GM19043 (cell line): ENCODE measurements around the gene NIPAL3.

Experiments used
- ATAC-seq: cut with Tn5 transposase; IDR thresholded peaks from one replicate; pipeline ENCODE4 v1.9.1; 2021; ENCODE audit warnings: low read depth; ENCODE audit not compliant: unreplicated experiment

The NIPAL3 gene

DNA sequence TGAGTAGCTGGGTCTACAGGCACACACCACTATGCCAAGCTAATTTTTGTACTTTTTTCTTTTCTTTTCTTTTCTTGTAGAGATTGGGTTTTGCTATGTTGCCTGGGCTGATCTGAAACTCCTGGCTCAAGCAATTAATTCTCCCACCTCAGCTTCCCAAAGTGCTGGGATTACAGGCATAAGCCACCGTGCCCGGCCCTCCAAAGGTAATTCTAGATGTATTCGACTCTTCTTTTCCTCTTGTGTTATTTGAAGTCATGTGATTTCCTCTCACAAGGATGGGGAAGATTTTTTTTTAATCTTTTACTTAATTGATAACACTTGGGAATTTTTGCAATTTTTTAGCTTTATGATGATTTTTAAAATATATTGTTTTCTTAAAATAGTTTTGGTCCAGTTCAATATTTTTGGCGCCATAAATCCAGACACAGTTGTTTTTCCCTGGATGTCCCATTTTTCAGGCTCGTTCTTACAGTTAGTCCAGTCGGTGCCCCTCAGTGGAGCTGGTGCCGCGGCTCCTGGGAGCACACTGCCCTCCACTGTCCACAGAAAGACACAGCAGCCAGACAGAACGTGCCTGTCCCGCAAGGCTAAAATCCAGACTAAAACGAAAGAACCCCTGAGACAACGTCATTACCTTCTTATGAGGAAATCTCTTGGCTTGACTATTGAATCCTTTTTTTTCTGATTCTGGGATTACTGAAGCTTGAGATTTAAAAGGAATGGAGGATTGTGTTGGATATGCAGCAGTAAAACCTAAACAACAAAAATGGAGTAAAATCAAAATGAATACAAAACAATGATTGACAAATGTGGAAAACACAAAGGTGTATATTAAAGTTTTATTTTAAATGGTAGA, 24.4 kb upstream of the NIPAL3 start:
- ATAC-seq: no peak

DNA sequence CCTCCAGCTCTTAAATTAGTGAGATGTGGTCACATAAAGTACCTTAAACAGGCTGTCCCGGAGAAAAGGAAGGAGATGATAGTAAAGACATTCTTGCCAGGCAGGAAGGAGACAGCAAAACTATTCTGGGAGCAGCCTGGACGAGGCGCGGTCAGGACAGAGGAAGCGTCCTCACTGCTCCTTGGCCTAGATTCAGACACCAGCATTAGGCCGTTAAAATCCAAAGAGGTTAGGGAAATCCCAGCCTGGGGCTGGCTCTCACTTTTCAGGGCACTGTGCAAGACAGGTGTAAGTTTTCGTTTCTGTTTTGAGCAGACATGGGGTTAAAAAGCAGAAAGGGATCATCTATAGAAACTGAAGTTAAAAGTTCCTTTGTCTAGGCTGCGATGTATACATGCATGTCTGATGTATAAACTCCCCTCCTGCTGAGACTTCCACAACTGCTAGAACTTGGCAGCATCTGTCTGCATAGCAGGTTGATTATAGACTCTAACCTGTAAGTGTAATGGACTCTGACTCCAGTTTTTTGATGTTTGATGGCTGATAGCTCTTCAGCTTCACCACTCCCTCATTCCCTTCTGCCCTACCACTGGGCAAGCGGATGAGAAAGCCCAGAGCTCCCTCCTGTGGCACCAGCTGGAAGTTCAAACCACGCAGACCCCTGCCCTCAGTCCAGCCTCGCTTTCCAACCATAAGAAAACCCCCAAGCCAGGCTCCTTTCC, 23.6 kb upstream of the NIPAL3 start:
- peak; percentile 67 for ATAC-seq

DNA sequence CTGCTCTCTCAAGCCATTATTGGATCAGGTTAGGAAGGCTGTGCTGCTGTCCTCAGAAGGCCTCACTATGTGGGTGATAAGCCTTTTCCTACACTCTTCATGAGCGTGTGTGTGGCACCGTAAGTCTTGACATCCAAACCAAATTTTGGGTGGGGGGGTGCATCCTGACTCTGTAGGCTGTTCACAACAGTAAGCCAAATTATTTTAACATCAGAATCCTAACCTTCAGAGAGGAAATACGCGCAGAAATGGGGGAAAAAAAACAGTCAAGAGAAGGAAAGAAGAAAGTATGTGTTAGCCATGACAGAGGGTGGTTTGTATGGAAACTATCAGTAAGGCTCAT, 23.0 kb upstream of the NIPAL3 start:
- no peak for ATAC-seq

DNA sequence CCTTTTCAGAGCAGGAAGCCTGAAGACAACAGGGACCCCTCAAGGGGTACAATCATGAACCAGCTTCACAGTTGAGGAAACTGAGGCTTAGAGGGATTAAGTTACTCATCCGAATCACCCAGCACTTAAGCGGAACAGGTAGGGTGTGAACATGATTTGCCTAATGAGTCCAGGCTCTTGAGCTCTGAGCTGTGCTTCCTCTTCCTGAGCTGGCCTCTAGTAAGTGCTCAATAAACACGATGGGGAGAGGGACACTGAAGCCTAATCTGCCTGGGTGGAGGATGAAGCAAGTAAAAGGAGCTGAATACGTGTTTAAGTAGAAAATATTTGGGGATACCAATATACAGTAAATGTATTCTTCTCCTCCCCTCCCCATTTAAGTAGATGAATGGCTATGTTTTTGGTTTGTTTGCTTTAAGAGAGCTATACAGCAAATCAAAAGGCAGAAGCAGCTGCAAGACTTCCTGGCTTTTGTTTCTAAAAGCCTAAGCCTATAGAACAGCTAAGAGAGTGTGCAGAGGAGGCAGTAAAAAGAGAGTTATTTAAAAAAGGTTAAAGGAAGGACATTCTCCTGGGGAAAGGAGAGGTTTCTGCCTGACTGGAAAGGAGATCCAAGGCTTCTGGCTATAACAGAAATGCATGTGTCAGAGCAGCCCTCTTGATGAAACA, 22.5 kb upstream of the NIPAL3 start:
- ATAC-seq: no peak

DNA sequence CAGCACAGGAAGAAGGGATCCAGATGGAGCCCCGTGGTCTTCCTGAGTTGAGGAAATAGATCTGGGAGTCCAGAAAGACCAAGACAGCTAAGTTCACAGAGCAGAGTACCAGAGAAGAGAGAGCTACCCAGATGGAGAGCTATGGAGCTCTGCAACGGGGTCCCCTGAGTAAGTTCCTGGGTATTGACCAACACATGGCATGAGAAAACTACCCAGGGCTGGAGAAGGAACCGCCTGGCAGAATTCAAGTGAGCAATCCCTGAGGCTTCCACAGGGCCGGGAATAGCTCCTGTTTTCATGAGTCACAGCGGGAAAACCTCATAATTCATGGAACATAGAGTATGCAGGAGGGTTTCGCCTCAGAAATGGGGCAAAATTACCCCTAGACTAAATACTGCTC, 21.7 kb upstream of the NIPAL3 start:
- ATAC-seq: no peak

DNA sequence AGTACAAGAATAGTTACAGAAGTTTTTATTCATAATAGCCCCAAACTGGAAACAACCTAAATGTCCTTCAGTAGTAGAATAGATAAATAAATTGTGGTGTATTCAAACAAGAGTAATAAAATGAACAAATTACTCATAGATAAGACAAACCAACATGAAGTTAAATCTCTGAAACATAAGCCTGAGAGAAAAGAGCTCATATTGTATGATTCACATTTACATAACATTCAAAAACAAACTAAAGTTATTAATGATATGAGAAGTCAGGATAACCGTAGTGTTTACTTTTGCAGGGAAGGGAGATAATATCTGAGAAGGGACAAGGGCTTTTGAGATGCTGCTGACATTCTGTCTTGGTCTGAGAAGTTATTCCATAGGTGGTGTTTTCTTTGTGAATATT, 15.5 kb upstream of the NIPAL3 start:
- ATAC-seq: no peak

DNA sequence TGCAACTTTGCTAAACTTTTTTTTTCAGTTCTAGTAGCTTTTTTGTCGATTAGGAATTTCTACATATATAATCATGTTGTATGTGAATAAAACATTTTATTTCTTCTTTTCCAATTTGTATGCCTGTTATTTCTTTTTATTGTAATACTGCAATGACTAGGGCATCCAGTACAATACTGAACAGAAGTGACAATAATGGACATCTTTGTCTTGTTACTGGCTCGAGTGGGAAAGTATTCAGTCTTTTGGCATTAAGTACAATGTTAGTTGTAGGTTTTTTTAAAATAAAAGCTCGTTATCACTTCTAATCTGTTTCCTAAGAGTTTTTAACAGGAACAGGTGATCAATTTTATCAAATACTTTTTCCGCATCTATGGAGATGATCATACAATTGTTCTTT, 11.8 kb upstream of the NIPAL3 start:
- no peak for ATAC-seq

DNA sequence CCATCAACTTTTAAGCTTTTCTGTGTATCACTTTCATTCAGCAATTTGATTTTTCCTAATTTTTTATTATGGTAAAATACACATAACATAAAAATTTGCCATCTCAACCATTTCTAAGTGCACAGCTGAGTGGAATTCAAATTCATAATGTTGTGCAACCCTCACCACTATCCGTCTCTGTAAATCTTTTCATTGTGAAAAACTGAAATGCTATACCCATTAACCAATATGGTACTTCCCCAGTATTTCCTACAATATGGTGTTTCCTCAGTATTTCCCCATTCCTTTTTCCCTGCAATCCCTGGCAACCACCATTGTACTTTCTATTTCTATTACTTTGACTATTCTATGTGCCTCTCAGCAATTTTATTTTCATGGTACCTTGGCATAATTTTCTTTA, 8.8 kb upstream of the NIPAL3 start:
- ATAC-seq: no peak

DNA sequence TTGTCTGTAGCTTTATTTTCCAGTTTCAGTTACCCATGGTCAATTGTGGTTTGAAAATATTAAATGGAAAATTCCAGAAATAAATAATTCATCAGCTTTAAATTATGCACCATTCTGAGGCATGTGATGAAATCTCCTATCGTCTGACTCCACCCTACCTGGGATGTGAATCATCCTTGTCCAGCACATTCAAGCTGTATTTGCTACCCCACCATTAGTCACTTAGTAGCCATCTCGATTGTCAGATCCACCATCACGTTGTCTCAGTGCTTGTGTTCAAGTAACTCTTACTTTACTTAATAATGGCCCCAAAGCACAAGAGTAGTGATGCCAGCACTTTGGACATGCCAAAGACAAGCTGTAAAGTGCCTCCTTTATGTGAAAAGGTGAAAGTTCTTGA, 6.1 kb upstream of the NIPAL3 start:
- ATAC-seq: no peak

DNA sequence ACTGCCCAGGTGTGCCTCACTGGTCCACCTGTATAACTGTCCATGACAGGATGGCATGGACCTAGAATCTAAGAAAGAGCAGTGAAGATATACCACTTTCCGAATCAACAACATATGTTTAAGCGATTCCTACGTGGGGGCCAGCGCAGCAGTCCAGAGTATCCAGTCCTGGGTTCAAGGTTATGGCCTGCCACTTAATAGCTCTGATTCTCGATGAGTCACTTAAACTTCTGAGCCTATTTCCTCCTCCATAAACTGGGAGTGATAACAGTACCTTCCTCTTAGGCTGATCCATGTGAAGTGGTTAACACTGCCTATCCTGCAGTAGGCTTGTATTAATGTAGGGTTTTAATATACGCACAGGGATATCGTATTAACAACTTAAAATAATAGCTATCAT, 4.9 kb upstream of the NIPAL3 start:
- no peak for ATAC-seq

DNA sequence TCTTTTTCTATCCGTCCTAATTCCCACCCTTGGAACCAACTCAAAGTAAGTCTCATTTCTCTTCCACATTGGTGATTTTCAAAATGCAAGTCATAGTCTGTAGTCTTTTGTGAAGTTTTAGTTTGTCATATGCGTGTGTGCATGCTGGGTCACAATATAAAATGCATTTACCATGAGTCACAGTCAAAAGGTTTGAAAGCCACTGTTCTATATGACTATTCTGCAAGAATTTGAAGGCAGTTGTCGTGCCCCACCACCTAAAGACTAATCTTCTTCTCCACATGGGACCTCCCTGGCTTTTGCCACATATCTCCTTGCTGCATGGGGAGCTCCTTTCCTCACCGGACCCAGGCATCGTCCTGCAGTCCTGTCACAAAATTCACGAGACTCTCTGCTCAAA, 3.6 kb upstream of the NIPAL3 start:
- ATAC-seq: no peak

DNA sequence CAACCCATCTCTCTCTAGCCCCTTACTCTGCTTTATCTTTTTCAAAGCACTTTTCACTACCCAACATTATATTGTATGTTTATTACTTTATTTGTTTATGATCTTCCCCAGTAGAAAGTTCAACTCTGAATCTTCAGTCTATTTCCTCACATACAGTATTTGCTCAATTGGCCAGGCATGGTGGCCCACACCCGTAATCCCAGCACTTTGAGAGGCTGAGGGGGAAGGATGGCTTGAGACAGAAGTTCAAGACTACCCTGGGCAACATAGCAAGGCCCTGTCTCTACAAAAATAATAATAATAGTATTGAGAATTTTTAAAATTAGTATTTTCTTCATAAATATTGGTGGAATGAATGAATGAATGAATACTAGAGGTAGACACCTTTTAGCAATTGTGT, 3.2 kb upstream of the NIPAL3 start:
- no peak for ATAC-seq

DNA sequence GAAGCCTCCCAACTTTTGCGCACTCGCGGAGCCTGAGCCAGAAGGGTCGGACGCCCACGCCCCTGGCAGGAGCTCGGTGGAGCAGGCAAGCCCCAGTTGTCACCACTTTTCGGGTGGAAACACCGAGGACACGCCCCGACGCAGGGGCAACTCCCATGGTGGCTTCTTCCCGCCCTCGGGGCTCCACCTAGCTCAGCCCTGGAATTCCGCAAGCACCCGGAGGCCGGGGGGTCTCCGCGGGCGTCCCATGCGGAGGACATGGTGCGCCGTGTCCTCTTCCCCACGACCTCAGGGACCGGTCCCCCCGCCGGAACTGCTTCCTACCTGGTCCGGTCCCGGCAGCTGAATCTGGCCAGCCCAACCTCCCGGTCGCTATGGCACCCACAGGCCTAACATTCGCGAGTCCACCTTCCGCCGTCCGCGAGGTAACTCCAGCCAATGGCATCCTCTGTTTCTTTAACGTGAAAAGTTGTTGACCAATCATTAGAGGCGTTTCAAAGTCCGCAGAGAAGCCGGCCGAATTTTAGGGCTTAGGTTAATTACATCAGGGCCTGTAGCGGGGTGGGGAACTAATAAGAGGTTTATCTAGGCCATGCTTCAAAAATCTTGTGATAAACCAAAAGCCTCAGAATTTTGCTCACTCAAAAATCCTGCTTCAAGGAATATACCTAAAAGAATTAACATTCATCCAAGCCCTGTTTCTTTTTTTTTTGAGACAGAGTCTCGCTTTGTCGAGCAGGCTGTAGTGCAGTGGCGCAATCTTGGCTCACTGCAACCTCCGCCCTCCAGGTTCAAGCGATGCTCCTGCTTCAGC, 2.0 kb upstream of the NIPAL3 start, which contains the start of gene STPG1:
Gene STPG1 (minus strand): TSS at position 433 of the 814 bp plus-strand sequence. CDS start 12,394 bp downstream, outside the sequence.
- ATAC-seq: no peak

DNA sequence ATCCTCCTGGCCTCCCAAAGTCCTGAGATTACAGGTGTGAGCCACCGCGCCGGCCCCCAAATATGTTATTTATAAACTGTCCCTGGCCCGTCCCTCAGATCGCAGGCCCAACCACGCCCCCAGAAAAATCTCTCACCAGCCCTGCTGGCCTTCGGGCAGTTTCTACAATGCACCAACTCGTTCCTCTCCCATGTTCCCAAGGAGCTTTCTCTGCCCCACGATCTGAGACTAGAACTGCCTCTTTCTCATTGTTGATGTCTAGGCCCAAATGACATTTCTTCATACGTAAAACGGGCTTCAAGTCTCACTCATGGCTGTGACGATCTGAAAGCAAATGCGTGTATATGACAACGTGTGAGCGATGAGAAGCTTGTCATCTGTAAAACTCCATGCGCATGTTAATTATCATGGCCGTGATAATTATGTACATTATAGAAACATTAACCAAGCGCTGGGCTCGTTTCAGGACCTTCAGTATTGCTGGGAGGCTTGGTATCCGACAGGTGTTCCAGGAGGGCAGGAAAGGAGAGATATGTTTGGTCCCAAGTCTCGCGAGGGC, 748 bp upstream of the NIPAL3 start:
- no peak for ATAC-seq

DNA sequence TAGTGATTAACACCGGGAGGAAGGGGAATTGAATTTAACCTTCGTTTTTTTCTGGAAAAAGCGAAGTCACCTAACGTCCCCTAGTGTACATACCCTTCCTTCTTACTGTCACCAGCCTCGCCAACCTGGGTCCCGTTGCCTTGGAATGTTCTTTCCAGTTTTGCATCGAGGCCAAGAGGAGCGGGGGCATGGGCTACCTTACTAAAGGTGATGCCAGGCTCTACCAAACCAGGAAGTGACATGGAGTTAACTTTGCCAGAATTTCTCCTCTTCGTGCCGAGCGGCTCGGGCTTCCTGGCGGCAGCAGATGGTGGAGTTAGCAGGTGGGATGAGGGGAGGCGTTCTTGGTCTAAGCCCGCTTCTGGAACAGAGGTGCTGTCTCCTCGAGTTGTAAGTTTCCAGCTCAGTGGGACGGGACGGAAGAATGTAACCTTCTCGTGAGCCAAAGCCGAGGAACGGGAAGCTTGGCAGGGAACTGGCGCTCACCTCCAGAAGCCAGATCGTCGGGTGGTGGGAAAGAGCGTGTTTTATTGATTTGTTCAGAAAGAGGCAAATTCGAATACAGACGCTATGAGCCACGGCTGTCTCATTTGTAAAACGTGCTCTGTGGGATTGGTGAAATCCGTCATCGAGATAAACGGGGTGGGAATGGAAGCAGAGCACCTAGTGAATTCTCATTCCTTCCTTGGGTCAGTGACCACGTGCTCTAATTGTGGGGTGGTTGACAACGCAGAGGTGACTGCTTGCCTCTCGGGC, 486 bp downstream of the NIPAL3 start:
- no peak for ATAC-seq

DNA sequence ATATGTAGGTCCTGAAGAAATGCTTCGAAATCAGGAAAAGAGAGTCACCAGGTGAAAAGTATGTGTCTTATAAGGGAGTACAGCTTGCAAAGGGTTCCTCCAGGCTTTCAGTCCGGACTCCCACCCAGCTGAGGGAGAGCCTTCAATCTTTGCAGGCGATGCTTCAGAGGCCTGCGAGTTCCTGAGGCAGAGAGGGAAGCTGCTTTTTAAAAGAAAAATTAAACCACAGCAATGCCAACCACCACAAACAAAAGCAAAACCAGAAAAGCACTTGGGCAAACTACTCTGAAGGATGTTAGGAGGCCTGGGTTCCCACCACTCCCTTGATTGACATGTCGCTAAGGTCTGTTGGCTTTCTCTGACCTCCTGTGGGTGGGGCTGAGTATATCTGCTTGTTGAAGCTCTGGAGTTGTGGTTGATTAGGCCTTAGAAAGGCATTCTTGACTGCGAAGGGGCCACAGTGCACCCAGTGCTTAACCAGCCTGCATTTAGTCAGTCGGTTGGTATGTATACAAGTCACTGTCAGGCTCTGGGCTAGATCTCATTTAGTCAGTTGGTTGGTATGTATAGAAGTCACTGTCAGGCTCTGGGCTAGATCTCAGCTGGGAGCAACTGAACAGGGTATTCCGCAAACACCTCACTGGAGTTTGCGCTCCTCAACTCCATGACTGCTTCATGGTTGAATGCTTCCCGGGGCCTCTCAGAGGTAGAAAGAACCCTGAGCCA, 1.2 kb downstream of the NIPAL3 start:
- no peak for ATAC-seq

DNA sequence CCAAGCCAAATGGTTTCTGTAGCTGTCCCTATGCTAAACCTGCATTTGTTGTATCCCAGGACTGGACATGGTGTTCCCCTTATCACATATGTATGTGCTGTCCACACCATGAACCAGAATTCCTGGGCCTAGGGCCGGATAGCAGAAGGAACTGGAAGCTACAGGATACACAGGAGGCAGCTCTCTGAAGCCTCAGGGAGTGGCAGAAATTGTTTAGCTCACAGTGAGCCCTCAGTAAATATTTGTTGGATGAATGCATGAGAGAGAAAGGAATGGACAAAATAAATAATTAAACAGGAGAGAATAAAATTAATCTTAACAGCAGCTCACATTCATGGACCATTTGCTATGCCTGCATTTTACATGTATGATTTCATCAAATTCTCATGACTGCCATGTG, 2.1 kb downstream of the NIPAL3 start:
- ATAC-seq: no peak

DNA sequence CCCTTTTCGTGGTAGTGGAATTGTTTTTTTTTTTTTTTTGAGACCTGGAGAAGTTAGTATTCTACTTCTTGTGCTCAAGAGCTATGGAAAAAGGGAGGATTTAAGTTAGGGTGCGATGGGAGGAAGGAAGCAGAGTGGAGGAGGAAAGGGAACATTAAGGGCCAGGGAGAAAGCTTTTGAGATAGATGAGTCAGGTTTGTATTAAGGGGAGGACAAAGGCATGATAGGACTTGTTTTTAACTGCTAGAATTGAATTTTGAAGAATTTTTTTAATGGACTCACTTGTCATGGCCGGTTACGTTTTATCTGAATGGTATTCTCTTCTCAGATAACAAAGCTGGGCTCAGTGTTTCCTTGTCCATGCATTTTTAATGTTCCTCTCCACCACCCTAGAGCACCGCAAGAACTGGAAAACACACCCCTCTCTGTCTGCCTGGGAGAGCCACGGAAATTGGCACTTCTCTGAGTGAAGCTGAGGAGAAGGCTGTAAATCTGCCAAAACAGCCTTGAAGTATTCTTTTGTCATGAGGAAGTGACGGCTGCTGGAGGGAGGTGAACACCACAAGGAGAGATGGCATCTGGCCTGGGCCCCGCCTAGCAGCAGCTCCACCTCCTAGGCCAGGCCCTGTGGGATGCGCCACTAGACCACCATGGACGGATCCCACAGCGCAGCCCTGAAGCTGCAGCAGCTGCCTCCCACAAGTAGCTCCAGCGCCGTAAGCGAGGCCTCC, 3.5 kb downstream of the NIPAL3 start:
- no peak for ATAC-seq
